IMR-90 (cell line): Measurements from ENCODE around the gene PCNX2. TPM values are rescaled to one million over a fixed set of nuclear protein-coding genes. Genes with fewer than 3 reads are reported as not detected.

Experiments used
- ATAC-seq: fragments of 200-7000 bp; cut with Tn5 transposase; 2 replicates; pipeline ENCODE4 v1.9.1; 2020; ENCODE audit warnings: low read depth, mild to moderate bottlenecking, moderate library complexity
- BruUV-seq: library from RNA; stranded (reverse); fragments of 400-500 nt; replicated peaks from 2 replicates; lab custom pipeline; 2021; lab: Mats Ljungman, UMichigan
- CTCF ChIA-PET: fragments of 300-600 bp; formaldehyde crosslinking; extraction: SDS; loops from one replicate; lab custom pipeline; 2021; ENCODE audit warnings: antibody characterized with exemption; lab: Yijun Ruan, JAX
- POLR2A ChIA-PET: fragments of 300-600 bp; sonication (Branson Sonifier 250); formaldehyde crosslinking; loops from one replicate; lab custom pipeline; 2022; ENCODE audit warnings: antibody characterized with exemption; ENCODE audit not compliant: unreplicated experiment; lab: Charles Lee
- DNase-seq: peaks from one replicate; pipeline ENCODE4 v3.0.0; 2013
- H2AFZ ChIP-seq: replicated peaks from 2 replicates; pipeline ENCODE3; 2013; ENCODE audit warnings: low read length, mild to moderate bottlenecking; ENCODE audit not compliant: poor library complexity
- H2AK5ac ChIP-seq: 2 replicates; pipeline ENCODE4 v1.6.1; 2013; ENCODE audit warnings: low read depth, low read length, inconsistent platforms
- H2AK9ac ChIP-seq: replicated peaks from 2 replicates; pipeline ENCODE3; 2013; ENCODE audit warnings: mild to moderate bottlenecking, low read depth, low read length, moderate library complexity; ENCODE audit not compliant: poor library complexity
- H2BK120ac ChIP-seq: 2 replicates; pipeline ENCODE4 v1.6.1; 2013; ENCODE audit warnings: low read depth, low read length, inconsistent platforms
- H2BK15ac ChIP-seq: 3 replicates; pipeline ENCODE4 v1.6.1; 2013; ENCODE audit warnings: low read depth, low read length, inconsistent platforms
- H2BK20ac ChIP-seq: 2 replicates; pipeline ENCODE4 v1.6.1; 2013; ENCODE audit warnings: low read depth, mild to moderate bottlenecking, inconsistent platforms, low read length, moderate library complexity
- H2BK5ac ChIP-seq: 2 replicates; pipeline ENCODE4 v1.6.1; 2013; ENCODE audit warnings: mild to moderate bottlenecking, low read depth, low read length, inconsistent platforms; ENCODE audit not compliant: poor library complexity, severe bottlenecking
- H3K14ac ChIP-seq: replicated peaks from 2 replicates; pipeline ENCODE4 v1.6.1; 2013; ENCODE audit warnings: low read depth, low read length, inconsistent platforms
- H3K18ac ChIP-seq: 2 replicates; pipeline ENCODE4 v1.6.1; 2013; ENCODE audit warnings: low read depth, low read length, control low read depth
- H3K23ac ChIP-seq: 2 replicates; pipeline ENCODE4 v1.6.1; 2013; ENCODE audit warnings: low read depth, low read length, inconsistent platforms
- H3K27ac ChIP-seq: 2 replicates; pipeline ENCODE4 v1.5.1; 2013; ENCODE audit warnings: mild to moderate bottlenecking, control low read depth, low read length; ENCODE audit not compliant: insufficient read depth
- H3K27me3 ChIP-seq: 2 replicates; pipeline ENCODE4 v1.6.1; 2013; ENCODE audit warnings: low read length; ENCODE audit not compliant: control insufficient read depth, insufficient read depth
- H3K36me3 ChIP-seq: 2 replicates; pipeline ENCODE4 v1.6.1; 2013; ENCODE audit warnings: low read length, mixed read lengths; ENCODE audit not compliant: control insufficient read depth, insufficient read depth
- H3K4ac ChIP-seq: 2 replicates; pipeline ENCODE4 v1.6.1; 2013; ENCODE audit warnings: low read depth, low read length, inconsistent platforms
- H3K4me1 ChIP-seq: 2 replicates; pipeline ENCODE4 v1.6.1; 2013; ENCODE audit warnings: low read length, mixed read lengths; ENCODE audit not compliant: control insufficient read depth, insufficient read depth
- H3K4me2 ChIP-seq: 2 replicates; pipeline ENCODE4 v1.6.1; 2013; ENCODE audit warnings: low read depth, mild to moderate bottlenecking, control low read depth, low read length, moderate library complexity
- H3K4me3 ChIP-seq: 2 replicates; pipeline ENCODE4 v1.5.1; 2013; ENCODE audit warnings: low read depth, mild to moderate bottlenecking, control low read depth, low read length, moderate library complexity; ENCODE audit not compliant: insufficient read depth
- H3K56ac ChIP-seq: 2 replicates; pipeline ENCODE4 v1.6.1; 2013; ENCODE audit warnings: low read length, inconsistent platforms; ENCODE audit not compliant: insufficient read depth; ENCODE audit errors: extremely low read depth
- H3K79me1 ChIP-seq, 2 experiments: 2 replicates each; pipeline ENCODE4 v1.6.1; 2013; ENCODE audit warnings: low read length in 2 of 2, inconsistent platforms in 1 of 2, low read depth in 1 of 2
- H3K9ac ChIP-seq: 2 replicates; pipeline ENCODE4 v1.6.1; 2013; ENCODE audit warnings: low read depth, low read length, control low read depth
- H3K9me1 ChIP-seq: 2 replicates; pipeline ENCODE4 v1.6.1; 2013; ENCODE audit warnings: low read length, inconsistent platforms; ENCODE audit not compliant: insufficient read depth
- H3K9me3 ChIP-seq: 2 replicates; pipeline ENCODE4 v1.6.1; 2013; ENCODE audit warnings: low read length; ENCODE audit not compliant: control insufficient read depth, insufficient read depth
- H4K20me1 ChIP-seq: 2 replicates; pipeline ENCODE4 v1.6.1; 2013; ENCODE audit warnings: low read length, inconsistent platforms; ENCODE audit not compliant: insufficient read depth
- H4K5ac ChIP-seq: 2 replicates; pipeline ENCODE4 v1.6.1; 2013; ENCODE audit warnings: mild to moderate bottlenecking, low read depth, low read length, control low read depth
- H4K8ac ChIP-seq, 2 experiments: 2 replicates each; pipeline ENCODE4 v1.6.1; 2013; ENCODE audit warnings: low read depth in 2 of 2, low read length in 2 of 2, control low read depth in 1 of 2, inconsistent platforms in 1 of 2
- H4K91ac ChIP-seq: 2 replicates; pipeline ENCODE4 v1.6.1; 2013; ENCODE audit warnings: low read depth, low read length, inconsistent platforms; ENCODE audit not compliant: insufficient read depth
- BHLHE40 ChIP-seq: fragments of 150-350 bp; IDR thresholded peaks from 2 replicates; pipeline ENCODE4 v1.6.1; 2016; ENCODE audit warnings: mild to moderate bottlenecking, low read depth, low read length
- MAZ ChIP-seq: IDR thresholded peaks from 2 replicates; pipeline ENCODE4 v1.6.1; 2012; ENCODE audit warnings: low read depth, mild to moderate bottlenecking, low read length, improper control_type of control experiment, moderate library complexity, borderline replicate concordance
- POLR2A ChIP-seq: IDR thresholded peaks from 2 replicates; pipeline ENCODE4 v1.6.1; 2012; ENCODE audit warnings: mild to moderate bottlenecking, low read depth, low read length
- RAD21 ChIP-seq: IDR thresholded peaks from 2 replicates; pipeline ENCODE4 v1.6.1; 2012; ENCODE audit warnings: low read length, improper control_type of control experiment
- RCOR1 ChIP-seq: IDR thresholded peaks from 2 replicates; pipeline ENCODE4 v1.6.1; 2012; ENCODE audit warnings: mild to moderate bottlenecking, low read length, improper control_type of control experiment; ENCODE audit not compliant: insufficient replicate concordance
- RFX5 ChIP-seq: IDR thresholded peaks from 2 replicates; pipeline ENCODE4 v1.8.0; 2012; ENCODE audit warnings: low read depth, mild to moderate bottlenecking, low read length, moderate library complexity
- WGBS, 2 experiments: methylation state at CpG; one replicate each; pipeline versions ENCODE4 v1.1.5 to v1.1.7; 2013; ENCODE audit warnings: missing lambda C conversion rate in 2 of 2; ENCODE audit not compliant: insufficient read length in 1 of 2; ENCODE audit errors: extremely low coverage in 2 of 2; 5-methylcytosine and 5-hydroxymethylcytosine counted together
- dilution Hi-C: fragments of 300-500 bp; cut with HindIII; formaldehyde crosslinking; loops from one replicate; pipeline ENCODE4 v1.14.3; 2018; ENCODE audit warnings: low sequenced_read_pairs; ENCODE audit not compliant: unreplicated experiment
- in situ Hi-C: fragments of 300-500 bp; cut with MboI; formaldehyde crosslinking; loops from 3 replicates; pipeline ENCODE4 v1.14.3; 2019; ENCODE audit warnings: low sequenced_read_pairs, inconsistent platforms, mixed read lengths
- intact Hi-C: fragments of 100-400 bp; cut with micrococcal nuclease; formaldehyde crosslinking; loops from 2 replicates; pipeline ENCODE4 v1.10.0; 2022
- polyA plus RNA-seq, 3 experiments: library from polyadenylated mRNA; depleted of rRNA; stranded (reverse); fragments of >200 nt; gene quantifications; 2 replicates each; pipeline ENCODE4 v1.2.3, GENCODE V29; 2012; ENCODE audit warnings: low replicate concordance in 1 of 3
- total RNA-seq: library from RNA; depleted of rRNA; stranded (reverse); fragments of >200 nt; gene quantifications from 2 replicates; pipeline ENCODE4 v1.2.3, GENCODE V29; 2012
- TF ChIP-seq, protein P1 (sequence below): conservative IDR thresholded peaks from 2 replicates; pipeline ENCODE4 v1.5.1; 2012; ENCODE audit warnings: mild to moderate bottlenecking, low read depth, low read length, improper control_type of control experiment

Gene PCNX2
- total and polyA plus RNA-seq, 2 of the 4 experiments (the other 2 are of a cell fraction): 15.9 to 22.6 TPM

DNA sequence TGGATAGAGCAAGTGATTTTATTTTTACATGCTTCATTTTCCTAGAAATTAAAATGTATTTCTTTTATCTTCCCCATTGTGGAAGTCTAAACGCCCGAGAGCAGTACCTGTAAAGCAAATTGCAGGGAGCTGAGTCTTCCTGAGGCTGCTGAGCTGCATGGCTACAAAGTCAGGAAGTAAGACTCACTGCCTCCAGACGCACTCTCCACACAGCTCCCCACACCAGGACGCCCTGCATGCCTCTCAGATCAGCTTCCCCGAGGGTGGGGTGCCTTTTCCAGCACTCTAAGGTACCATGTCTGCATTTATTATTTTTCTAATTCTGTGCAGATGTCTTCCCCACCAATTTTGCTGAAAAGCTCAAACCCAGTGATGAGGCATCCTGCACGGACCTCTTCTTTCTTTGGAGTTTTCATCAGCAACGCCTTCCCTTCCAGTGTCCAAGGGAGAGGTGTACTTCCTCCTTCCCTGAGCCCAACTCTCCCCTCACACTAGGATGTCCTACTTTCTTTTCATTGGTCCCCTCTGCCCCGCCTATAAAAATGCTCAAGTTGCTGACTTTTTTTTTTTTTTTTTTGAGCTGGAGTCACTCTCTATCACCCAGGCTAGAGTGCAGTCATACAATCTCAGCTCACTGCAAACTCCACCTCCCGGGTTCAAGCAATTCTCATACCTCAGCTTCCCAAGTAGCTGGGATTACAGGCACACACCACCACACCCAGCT, 114.7 kb downstream of the PCNX2 start:
- Histone ChIP-seq H3K14ac (no peak overlapping the region), H3K9ac (no peak overlapping the region), H3K23ac (no peak overlapping the region; the same call in 1 of the 2 replicates), H3K56ac (no peak overlapping the region), H3K4me1 (peaks cover 6% of the 10 kb centered on the region), H3K4ac (peak overlapping the region; percentile 96), H2AK5ac (peak overlapping the region; percentile 83; the same call in 1 of the 2 replicates), H3K27me3 (no peaks in the 10 kb centered on the region), H4K5ac (peak overlapping the region; percentile 41), H3K18ac (peak overlapping the region; percentile 69; the same call in 1 of the 2 replicates), H2BK15ac (peak overlapping the region; percentile 3; the same call in 1 of the 3 replicates), H4K91ac (peak overlapping the region; percentile 62; the same call in 1 of the 2 replicates), H4K8ac (peak overlapping the region; percentile 52 to 76; a peak in 3 of 4 replicates), H3K9me1 (peaks cover 16% of the 10 kb centered on the region), H3K79me1 (peaks cover 0 to 5% of the 10 kb centered on the region in 2 experiments; a peak in 1 of 4 replicates), H2BK20ac (peak overlapping the region; percentile 95), H2BK5ac (peak overlapping the region; percentile 99), H2BK120ac (peak overlapping the region; percentile 85), H3K4me3 (no peak overlapping the region), H3K9me3 (peaks cover 4% of the 10 kb centered on the region), H3K36me3 (peaks cover 18% of the 10 kb centered on the region), H3K27ac (peak overlapping the region; percentile 21; the same call in 1 of the 2 replicates), H4K20me1 (no peaks in the 10 kb centered on the region), H3K4me2 (no peak overlapping the region), H2AFZ (peak overlapping the region; percentile 25), H2AK9ac (peak overlapping the region; percentile 47)
- TF ChIP-seq POLR2A (no peak), RFX5 (no peak), RCOR1 (no peak), BHLHE40 (no peak), RAD21 (no peak), MAZ (no peak)
- TF ChIP-seq, protein P1, sequence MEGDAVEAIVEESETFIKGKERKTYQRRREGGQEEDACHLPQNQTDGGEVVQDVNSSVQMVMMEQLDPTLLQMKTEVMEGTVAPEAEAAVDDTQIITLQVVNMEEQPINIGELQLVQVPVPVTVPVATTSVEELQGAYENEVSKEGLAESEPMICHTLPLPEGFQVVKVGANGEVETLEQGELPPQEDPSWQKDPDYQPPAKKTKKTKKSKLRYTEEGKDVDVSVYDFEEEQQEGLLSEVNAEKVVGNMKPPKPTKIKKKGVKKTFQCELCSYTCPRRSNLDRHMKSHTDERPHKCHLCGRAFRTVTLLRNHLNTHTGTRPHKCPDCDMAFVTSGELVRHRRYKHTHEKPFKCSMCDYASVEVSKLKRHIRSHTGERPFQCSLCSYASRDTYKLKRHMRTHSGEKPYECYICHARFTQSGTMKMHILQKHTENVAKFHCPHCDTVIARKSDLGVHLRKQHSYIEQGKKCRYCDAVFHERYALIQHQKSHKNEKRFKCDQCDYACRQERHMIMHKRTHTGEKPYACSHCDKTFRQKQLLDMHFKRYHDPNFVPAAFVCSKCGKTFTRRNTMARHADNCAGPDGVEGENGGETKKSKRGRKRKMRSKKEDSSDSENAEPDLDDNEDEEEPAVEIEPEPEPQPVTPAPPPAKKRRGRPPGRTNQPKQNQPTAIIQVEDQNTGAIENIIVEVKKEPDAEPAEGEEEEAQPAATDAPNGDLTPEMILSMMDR: no peak
- WGBS, 2 experiments: 79% methylated on average over 2 of the region's 9 CpGs; no CpG with 5 or more reads in 1 of the 2 experiments
- intact Hi-C loops (no loop called here), dilution Hi-C loops (no loop called here), in situ Hi-C loops (no loop called here)
- no peak for ATAC-seq
- CTCF ChIA-PET: no interaction called here
- BruUV-seq: no TSS peak
- POLR2A ChIA-PET: interaction anchor here (0.6 kb wide), 1 partner anchor 117 kb away, joined by 3 read pairs; no protein-coding TSS in a partner anchor
- no peak for DNase-seq
